Neutrophil (primary cell): Measurements from ENCODE around the gene TSHZ1.

ENCODE experiments used
- H3K27ac ChIP-seq: fragments of 200-600 bp; sonication (generic); 2 replicates; pipeline ENCODE4 v1.5.1; 2016; ENCODE audit warnings: mild to moderate bottlenecking, moderate library complexity
- H3K27me3 ChIP-seq: fragments of 200-600 bp; sonication (generic); 2 replicates; pipeline ENCODE4 v1.6.0; 2016; ENCODE audit warnings: mild to moderate bottlenecking
- H3K36me3 ChIP-seq: fragments of 200-600 bp; sonication (generic); 2 replicates; pipeline ENCODE4 v1.5.1; 2017
- H3K4me1 ChIP-seq, 2 experiments: fragments of 200-600 bp in 1 of 2; sonication (generic) in 1 of 2; 1 replicate in 1 of 2; 2 replicates in 1 of 2; pipeline versions ENCODE4 v1.5.1 to v1.6.1; 2013 to 2016; ENCODE audit warnings: low read depth in 1 of 2, low read length in 1 of 2, mild to moderate bottlenecking in 1 of 2, moderate library complexity in 1 of 2; ENCODE audit not compliant: control insufficient read depth in 1 of 2, insufficient read depth in 1 of 2
- H3K4me3 ChIP-seq, 2 experiments: fragments of 200-600 bp in 1 of 2; sonication (generic) in 1 of 2; 1 replicate in 1 of 2; 2 replicates in 1 of 2; pipeline ENCODE4 v1.5.1; 2013 to 2016; ENCODE audit warnings: low read depth in 1 of 2, low read length in 1 of 2, mild to moderate bottlenecking in 1 of 2, moderate library complexity in 1 of 2
- H3K9me3 ChIP-seq: fragments of 200-600 bp; sonication (generic); 2 replicates; pipeline ENCODE4 v1.5.1; 2016
- TF ChIP-seq, protein P1 (sequence below): fragments of 200-600 bp; sonication (generic); IDR thresholded peaks from 2 replicates; pipeline ENCODE4 v1.5.1; 2016; ENCODE audit warnings: antibody characterized with exemption

Gene TSHZ1

DNA sequence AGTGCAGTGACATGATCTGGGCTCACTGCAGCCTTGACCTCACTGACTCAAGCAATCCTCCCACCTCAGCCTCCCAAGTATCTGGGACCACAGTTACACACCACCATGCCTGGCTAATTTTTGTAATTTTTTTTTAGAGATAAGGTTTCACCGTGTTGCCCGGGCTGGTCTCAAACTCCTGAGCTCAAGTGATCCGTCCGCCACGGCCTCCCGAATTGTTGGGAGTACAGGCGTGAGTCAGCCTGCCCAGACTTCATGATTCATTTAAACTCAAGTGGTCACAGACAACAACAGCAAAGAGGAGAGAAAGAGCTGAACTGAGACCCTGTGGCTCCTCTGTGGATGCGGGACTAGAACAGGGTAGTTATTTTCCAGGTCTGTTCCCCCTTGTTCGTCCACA is 83.0 kb downstream of the TSHZ1 start:
- Histone ChIP-seq H3K27me3 (no peaks in the 10 kb centered on the region), H3K4me1 (no peaks in the 10 kb centered on the region), H3K4me3 (no peak overlapping the region), H3K36me3 (no peaks in the 10 kb centered on the region), H3K9me3 (no peaks in the 10 kb centered on the region), H3K27ac (no peak overlapping the region)
- TF ChIP-seq, protein P1, sequence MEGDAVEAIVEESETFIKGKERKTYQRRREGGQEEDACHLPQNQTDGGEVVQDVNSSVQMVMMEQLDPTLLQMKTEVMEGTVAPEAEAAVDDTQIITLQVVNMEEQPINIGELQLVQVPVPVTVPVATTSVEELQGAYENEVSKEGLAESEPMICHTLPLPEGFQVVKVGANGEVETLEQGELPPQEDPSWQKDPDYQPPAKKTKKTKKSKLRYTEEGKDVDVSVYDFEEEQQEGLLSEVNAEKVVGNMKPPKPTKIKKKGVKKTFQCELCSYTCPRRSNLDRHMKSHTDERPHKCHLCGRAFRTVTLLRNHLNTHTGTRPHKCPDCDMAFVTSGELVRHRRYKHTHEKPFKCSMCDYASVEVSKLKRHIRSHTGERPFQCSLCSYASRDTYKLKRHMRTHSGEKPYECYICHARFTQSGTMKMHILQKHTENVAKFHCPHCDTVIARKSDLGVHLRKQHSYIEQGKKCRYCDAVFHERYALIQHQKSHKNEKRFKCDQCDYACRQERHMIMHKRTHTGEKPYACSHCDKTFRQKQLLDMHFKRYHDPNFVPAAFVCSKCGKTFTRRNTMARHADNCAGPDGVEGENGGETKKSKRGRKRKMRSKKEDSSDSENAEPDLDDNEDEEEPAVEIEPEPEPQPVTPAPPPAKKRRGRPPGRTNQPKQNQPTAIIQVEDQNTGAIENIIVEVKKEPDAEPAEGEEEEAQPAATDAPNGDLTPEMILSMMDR: no peak

DNA sequence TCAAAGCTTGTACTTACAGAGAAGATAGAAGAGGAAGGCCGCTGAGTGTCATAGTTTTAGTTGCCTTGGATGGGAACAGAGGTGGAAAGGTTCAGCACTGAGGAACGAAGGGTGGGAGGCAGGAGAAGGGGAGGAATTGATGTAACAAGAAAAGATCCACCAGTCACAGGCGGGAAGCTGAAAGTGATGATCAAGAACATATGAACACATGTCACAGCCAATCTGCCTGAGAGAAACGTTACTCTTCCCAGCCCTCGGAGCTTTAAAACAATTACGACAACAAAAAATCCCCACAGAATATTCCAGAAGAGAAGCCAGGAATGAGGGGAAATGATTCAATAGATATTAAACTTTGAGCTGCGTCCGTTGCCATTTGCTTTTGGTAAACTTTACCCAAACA is 87.1 kb downstream of the TSHZ1 start:
- TF ChIP-seq, protein P1: no peak
- no peaks in the 10 kb centered on the region for H3K9me3 ChIP-seq
- H3K4me1 ChIP-seq: no peaks in the 10 kb centered on the region
- H3K36me3 ChIP-seq: no peaks in the 10 kb centered on the region
- H3K27ac ChIP-seq: no peak overlapping the region
- H3K4me3 ChIP-seq: no peak overlapping the region
- H3K27me3 ChIP-seq: no peaks in the 10 kb centered on the region

DNA sequence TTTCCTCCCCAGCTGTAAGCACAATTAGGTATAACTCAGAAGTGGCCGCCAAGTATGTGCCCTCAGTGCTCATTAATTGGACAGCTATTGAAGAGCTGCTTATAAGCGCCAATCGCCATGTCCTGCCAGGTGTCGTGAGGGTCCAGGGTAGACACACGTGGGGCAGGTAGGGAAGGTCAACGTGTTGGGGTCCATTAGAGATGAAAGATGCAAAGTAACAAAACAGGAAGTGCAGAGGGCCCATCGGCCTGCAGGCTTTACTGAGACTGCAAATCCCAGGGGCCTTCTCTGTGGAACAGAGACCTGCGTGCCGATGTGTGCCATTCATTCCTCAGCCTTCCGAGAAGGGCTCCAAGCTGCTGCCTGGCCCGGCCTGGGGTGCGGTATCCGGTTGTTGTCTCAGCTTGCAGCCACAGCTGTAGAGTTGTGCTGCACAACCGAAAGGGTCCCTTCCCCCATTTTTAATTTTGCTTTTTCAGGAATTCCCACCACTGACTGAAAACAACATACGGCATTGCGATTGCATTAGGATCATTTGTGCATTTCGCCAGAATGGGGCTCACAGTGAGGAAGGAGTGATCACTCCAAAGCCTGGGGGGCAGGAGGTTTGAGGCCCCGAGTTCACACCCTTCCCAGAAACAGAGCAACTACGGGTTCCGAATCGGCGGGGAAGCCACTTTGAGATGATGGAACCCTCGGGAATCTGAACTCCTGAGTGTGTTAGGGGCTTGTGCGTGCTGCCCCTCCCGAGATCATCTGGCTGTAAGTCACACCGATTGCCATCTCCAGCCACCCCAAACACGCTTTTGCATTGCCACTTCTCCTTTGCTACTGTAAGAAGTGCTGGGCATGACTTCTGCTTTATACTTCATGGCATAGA is 94.3 kb downstream of the TSHZ1 start:
- Histone ChIP-seq H3K27me3 (no peaks in the 10 kb centered on the region), H3K4me1 (no peaks in the 10 kb centered on the region), H3K27ac (no peak overlapping the region), H3K4me3 (no peak overlapping the region), H3K36me3 (no peaks in the 10 kb centered on the region), H3K9me3 (no peaks in the 10 kb centered on the region)
- TF ChIP-seq, protein P1: no peak

DNA sequence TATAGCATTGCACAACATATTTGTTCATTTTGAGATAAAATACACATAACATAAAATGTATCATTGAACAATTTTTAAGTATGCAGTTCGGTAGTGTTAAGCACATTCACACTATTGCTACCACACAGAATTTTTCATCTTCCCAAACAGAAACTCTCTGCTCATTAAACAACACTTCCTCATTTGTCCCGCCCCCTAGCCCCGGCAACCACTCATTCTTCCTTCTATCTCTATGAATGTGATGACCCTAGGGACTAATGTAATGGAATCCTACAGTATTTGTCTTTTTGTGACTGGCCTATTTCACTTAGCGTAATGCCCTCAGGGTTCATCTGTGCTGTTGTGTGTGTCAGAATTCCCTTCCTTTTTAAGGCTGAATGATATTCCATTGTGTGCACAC is 95.4 kb downstream of the TSHZ1 start:
- TF ChIP-seq, protein P1: no peak
- Histone ChIP-seq H3K9me3 (no peaks in the 10 kb centered on the region), H3K27me3 (no peaks in the 10 kb centered on the region), H3K36me3 (no peaks in the 10 kb centered on the region), H3K27ac (no peak overlapping the region), H3K4me3 (no peak overlapping the region), H3K4me1 (no peaks in the 10 kb centered on the region)

DNA sequence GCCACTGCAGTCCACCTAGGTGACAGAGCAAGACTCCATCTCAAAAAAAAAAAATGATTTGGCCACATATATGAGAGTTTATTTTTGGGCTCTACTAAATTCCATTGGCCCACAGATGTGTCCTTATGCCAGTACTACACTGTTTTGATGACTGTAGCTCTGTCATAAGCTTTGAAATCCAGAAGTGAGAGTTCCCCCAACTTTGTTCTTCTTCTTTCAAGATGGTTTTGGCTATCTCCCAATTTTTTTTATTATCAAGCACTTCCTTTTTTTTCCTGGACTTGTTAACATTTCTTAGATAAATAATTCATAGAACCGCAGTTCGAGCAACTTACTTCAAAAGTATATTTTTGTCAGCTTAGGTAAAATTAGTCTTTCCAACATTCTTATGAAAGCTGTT is 96.9 kb downstream of the TSHZ1 start:
- TF ChIP-seq, protein P1: no peak
- Histone ChIP-seq H3K27ac (no peak overlapping the region), H3K27me3 (no peaks in the 10 kb centered on the region), H3K4me3 (no peak overlapping the region), H3K9me3 (no peaks in the 10 kb centered on the region), H3K36me3 (no peaks in the 10 kb centered on the region), H3K4me1 (no peaks in the 10 kb centered on the region)
